Psoas muscle (tissue), 8 donors: Measurements from ENCODE around the gene SCAPER. TPM values are rescaled to one million over a fixed set of nuclear protein-coding genes. Genes with fewer than 3 reads are reported as not detected.

ENCODE experiments used
- ATAC-seq, 4 donors: fragments of 200-7000 bp; cut with Tn5 transposase; one replicate each; pipeline ENCODE4 v1.9.1; 2020; ENCODE audit warnings: moderate library complexity in 3 of 4, mild to moderate bottlenecking in 2 of 4
- DNase-seq, 2 donors: peaks; one replicate each; pipeline ENCODE4 v3.0.0-alpha.2; 2020
- H3K27ac ChIP-seq: fragments of 200-600 bp; one replicate; pipeline ENCODE4 v1.8.0; 2022
- H3K27me3 ChIP-seq, 3 donors: fragments of 200-600 bp in 1 of 3; one replicate each; pipeline versions ENCODE4 v1.6.1 to v1.8.0; 2013 to 2022; ENCODE audit warnings: low read length in 2 of 3, mild to moderate bottlenecking in 2 of 3, moderate library complexity in 1 of 3; ENCODE audit not compliant: insufficient read depth in 3 of 3
- H3K36me3 ChIP-seq, 2 donors: fragments of 200-600 bp in 1 of 2; one replicate each; pipeline versions ENCODE4 v1.6.1 to v1.8.0; 2013 to 2022; ENCODE audit warnings: low read depth in 1 of 2, mild to moderate bottlenecking in 1 of 2, moderate library complexity in 1 of 2; ENCODE audit not compliant: insufficient read depth in 1 of 2
- H3K4me1 ChIP-seq: fragments of 200-600 bp; one replicate; pipeline ENCODE4 v1.8.0; 2022
- H3K4me3 ChIP-seq: fragments of 200-600 bp; one replicate; pipeline ENCODE4 v1.8.0; 2022; ENCODE audit warnings: mild to moderate bottlenecking
- H3K9me3 ChIP-seq: fragments of 200-600 bp; one replicate; pipeline ENCODE4 v1.8.0; 2022
- CTCF ChIP-seq: fragments of 200-600 bp; IDR thresholded peaks from one replicate; pipeline ENCODE4 v1.8.0; 2022; ENCODE audit warnings: antibody characterized with exemption
- WGBS, 3 donors: extraction: QIAGEN DNeasy Blood & Tissue Kit; methylation state at CpG; one replicate each; pipeline versions ENCODE4 v1.1.6 to v1.1.7; 2013; 5-methylcytosine and 5-hydroxymethylcytosine counted together
- intact Hi-C, 2 donors: fragments of 100-400 bp; cut with DNase I; formaldehyde crosslinking; loops; one replicate each; pipeline versions ENCODE4 v1.11.0 to v1.14.2; 2022
- polyA plus RNA-seq, 3 donors: library from polyadenylated mRNA; stranded (reverse); fragments of 200-250 nt; gene quantifications; one replicate each; pipeline ENCODE4 v1.2.3, GENCODE V29; 2013
- total RNA-seq, 4 donors: library from RNA; stranded (reverse); fragmentation: NEBNext Ultra II Directional in 2 of 4; extraction: Animal tissue kit (Norgen Biotek cat#: 25700) in 2 of 4; gene quantifications; one replicate each; pipeline versions ENCODE4 v1.2.1 to v1.2.4, GENCODE V29; 2021 to 2023
- donor health status: healthy with polysubstance abuse.
- donor health status: DM: no; HTN: no; CAD: no; lungs with moderate emphysema.
- donor health status: Bipolar disorder and iron deficiency.
- donor health status: healthy.
- donor health status: DM: yes; HTN: yes; CAD: no.
- donor health status: DM: no; HTN: no; CAD: no.
- donor health status: DM: no; HTN: no; CAD: no.
- donor health status: DM: yes; HTN: yes; CAD: no.

Gene SCAPER
- total and polyA plus RNA-seq, 7 donors: 4.1 to 28.7 (median 20.0) TPM

GRCh38 chr15:76328958-76329357, 576.2 kb downstream of the SCAPER start:
- Histone ChIP-seq H3K4me1 (no peaks in the 10 kb centered on the region), H3K36me3 (no peaks in the 10 kb centered on the region), H3K27me3 (peaks cover 0 to 14% (median 5%) of the 10 kb centered on the region in 3 donors), H3K4me3 (no peak overlapping the region), H3K27ac (no peak overlapping the region), H3K9me3 (no peaks in the 10 kb centered on the region)
- ATAC-seq: no peak
- intact Hi-C loops: loop anchor here in 1 of 2 donors (2.0 kb wide), 1 partner anchor 138 kb away; no protein-coding TSS in a partner anchor
- TF ChIP-seq CTCF: no peak
- 87 to 90% (median 88%) methylated on average over 4 of the region's 4 CpGs for WGBS, 3 donors
- DNase-seq: no peak

GRCh38 chr15:76328106-76328696, 576.9 kb downstream of the SCAPER start:
- Histone ChIP-seq H3K4me1 (no peaks in the 10 kb centered on the region), H3K27me3 (peaks cover 0 to 6% (median 0%) of the 10 kb centered on the region in 3 donors), H3K9me3 (no peaks in the 10 kb centered on the region), H3K4me3 (no peak overlapping the region), H3K27ac (no peak overlapping the region), H3K36me3 (no peaks in the 10 kb centered on the region)
- intact Hi-C loops: loop anchor here in 1 of 2 donors (2.0 kb wide), 1 partner anchor 137 kb away; no protein-coding TSS in a partner anchor
- DNase-seq (no peak), ATAC-seq (peak in 1 of 4 donors; percentile 28)
- no peak for TF ChIP-seq CTCF
- 71 to 88% (median 75%) methylated on average over 8 of the region's 8 CpGs for WGBS, 3 donors

GRCh38 chr15:76327191-76328105, 577.7 kb downstream of the SCAPER start:
- H3K27me3 ChIP-seq: peaks cover 0 to 5% (median 0%) of the 10 kb centered on the region in 3 donors
- H3K27ac ChIP-seq: no peak overlapping the region
- peak; percentile 45 to 83 (median 62) for ATAC-seq
- H3K36me3 ChIP-seq: no peaks in the 10 kb centered on the region
- intact Hi-C loops: loop anchor here in 1 of 2 donors (2.0 kb wide), 1 partner anchor 137 kb away; no protein-coding TSS in a partner anchor
- WGBS, 3 donors: 69 to 82% (median 69%) methylated on average over 8 of the region's 8 CpGs
- no peak overlapping the region for H3K4me3 ChIP-seq
- H3K4me1 ChIP-seq: no peaks in the 10 kb centered on the region
- H3K9me3 ChIP-seq: no peaks in the 10 kb centered on the region
- DNase-seq: no peak
- no peak for TF ChIP-seq CTCF

DNA sequence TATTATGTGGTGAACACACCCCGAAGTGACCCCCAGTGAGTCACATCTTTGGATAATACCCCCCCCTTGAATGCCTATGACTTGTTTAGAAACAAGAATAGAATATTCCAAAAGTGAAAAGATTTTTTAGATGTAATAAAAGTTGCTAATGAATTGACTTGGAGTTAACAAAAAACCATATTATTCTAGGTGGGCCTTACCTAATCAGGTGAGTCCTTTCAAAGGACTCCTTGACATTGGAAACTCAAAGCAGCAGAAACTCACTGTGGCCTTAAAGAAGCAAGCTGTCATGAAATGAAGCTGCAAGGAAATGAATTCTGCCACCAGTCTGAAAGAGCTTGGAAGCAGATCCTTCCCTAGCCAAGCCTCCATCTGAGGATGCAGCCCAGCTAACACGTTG, 579.4 kb downstream of the SCAPER start:
- H3K9me3 ChIP-seq: no peaks in the 10 kb centered on the region
- DNase-seq (no peak), ATAC-seq (no peak)
- peaks cover 0 to 5% (median 0%) of the 10 kb centered on the region in 3 donors for H3K27me3 ChIP-seq
- intact Hi-C loops: no loop called here
- H3K36me3 ChIP-seq: no peaks in the 10 kb centered on the region
- H3K4me3 ChIP-seq: no peak overlapping the region
- 70 to 75% (median 73%) methylated on average over 2 of the region's 2 CpGs for WGBS, 3 donors
- no peaks in the 10 kb centered on the region for H3K4me1 ChIP-seq
- no peak overlapping the region for H3K27ac ChIP-seq
- TF ChIP-seq CTCF: no peak
